ENCODE measurements around the gene CSPG4. TPM values are rescaled to one million over a fixed set of nuclear protein-coding genes. Genes with fewer than 3 reads are reported as not detected.

CSPG4 gene
- total RNA-seq, 1 experiment from 2014 or later: 0.20 TPM

DNA sequence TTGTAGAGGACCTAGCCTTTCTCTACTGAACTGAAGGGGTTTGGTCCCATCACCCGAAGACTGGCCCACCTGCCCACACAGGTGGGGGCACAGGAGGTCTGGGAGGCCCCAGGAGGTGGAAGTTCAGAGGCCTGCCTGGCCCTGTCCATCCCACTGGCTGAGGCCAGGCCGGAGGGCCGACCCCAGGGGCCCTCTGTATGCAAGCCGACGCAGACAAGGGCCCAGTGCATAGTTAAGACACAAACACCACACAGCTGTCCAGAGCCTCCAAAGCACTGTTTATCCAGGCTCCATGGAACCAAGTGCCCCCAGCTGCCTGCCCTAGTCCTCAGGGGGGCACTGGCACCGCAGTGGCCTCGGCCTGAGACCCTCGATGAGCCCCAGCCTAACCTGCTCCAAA, 38.3 kb downstream of the CSPG4 start:
- H3K4me1 ChIP-seq: peaks cover 20% of the 10 kb centered on the region
- H3K27ac Mint-ChIP-seq (ENCODE audit: unreplicated experiment): no peak overlapping the region
- POLR2A ChIA-PET: interaction anchor here (2.6 kb wide), 1 partner anchor 34 kb away, joined by 9 read pairs; the partner anchor contains the start of gene IMP3

DNA sequence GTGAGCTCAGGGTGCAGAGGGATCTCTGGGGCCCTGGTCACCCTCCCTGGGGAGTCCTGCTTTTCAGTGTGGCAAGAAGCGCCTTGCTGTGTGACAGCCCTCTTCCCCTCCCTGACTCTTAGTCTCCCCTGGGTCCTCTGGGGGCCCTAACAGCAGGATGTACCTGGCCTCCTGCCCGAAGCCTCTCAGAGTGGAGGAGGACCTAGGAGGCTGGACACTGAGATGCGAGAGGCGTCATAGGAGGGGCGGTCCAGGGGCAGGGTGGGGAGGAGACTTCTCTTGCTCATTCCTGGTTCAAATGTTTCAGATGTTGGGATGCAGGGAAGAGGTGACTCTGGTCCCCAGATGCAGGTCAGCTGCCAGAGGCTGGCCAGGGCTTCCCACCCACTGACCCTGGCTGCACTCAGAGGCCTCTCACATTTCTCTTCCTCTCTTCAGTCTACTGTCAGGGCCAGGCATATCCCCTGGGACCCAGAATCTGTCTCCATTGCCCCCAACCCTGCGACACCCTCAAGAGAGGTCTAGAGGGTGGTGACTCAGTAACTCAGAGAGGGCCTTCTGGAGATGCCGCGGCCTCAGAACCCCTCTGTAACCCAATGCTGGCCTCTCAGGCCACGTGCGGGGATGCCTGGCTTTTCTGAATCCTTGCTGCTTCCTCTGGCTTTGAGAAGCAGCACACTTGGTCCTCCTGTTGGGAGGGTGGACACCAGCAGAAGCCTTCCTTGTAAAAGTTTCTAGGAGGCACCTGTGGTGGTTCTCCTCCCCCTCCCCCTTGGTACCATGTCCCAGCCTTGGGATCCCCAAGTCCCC, 39.0 kb downstream of the CSPG4 start:
- ChIA-PET CTCF (interaction anchor here (0.8 to 2.0 kb wide), 5 partner anchors 12 to 141 kb away, joined by 3 to 13 read pairs (median 4); partner anchors contain the start of gene SNX33), POLR2A (interaction anchor here (1.9 to 2.6 kb wide), 2 partner anchors 26 to 33 kb away, joined by 9 to 10 read pairs; partner anchors contain the start of genes IMP3 and SNX33)
- DNase-seq: no peak
- H3K4me3 Mint-ChIP-seq (ENCODE audit: unreplicated experiment): no peak overlapping the region
- intact Hi-C loops (cut with micrococcal nuclease; ENCODE audit: unreplicated experiment): no loop called here
- H3K27ac Mint-ChIP-seq (ENCODE audit: unreplicated experiment): peak overlapping the region; percentile 57
- H3K9me3 ChIP-seq: no peaks in the 10 kb centered on the region
- no peaks in the 10 kb centered on the region for H3K27me3 Mint-ChIP-seq (ENCODE audit: insufficient read depth, unreplicated experiment)
- peaks cover 7% of the 10 kb centered on the region for H3K4me1 Mint-ChIP-seq (ENCODE audit: low read depth, unreplicated experiment)
- no TSS peak for BruUV-seq (replicated peaks)
- no peaks in the 10 kb centered on the region for H3K36me3 ChIP-seq (ENCODE audit: control insufficient read depth, insufficient read depth, low read length)
- no peaks in the 10 kb centered on the region for H3K36me3 Mint-ChIP-seq (ENCODE audit: insufficient read depth, unreplicated experiment)
- no peaks in the 10 kb centered on the region for H3K9me3 Mint-ChIP-seq (ENCODE audit: unreplicated experiment)
- H3K4me3 ChIP-seq (ENCODE audit: low read depth, low read length): no peak overlapping the region
- H3K27me3 ChIP-seq (replicated peaks; ENCODE audit: control insufficient read depth, insufficient read depth, low read length): no peaks in the 10 kb centered on the region
- TF ChIP-seq, protein P1, sequence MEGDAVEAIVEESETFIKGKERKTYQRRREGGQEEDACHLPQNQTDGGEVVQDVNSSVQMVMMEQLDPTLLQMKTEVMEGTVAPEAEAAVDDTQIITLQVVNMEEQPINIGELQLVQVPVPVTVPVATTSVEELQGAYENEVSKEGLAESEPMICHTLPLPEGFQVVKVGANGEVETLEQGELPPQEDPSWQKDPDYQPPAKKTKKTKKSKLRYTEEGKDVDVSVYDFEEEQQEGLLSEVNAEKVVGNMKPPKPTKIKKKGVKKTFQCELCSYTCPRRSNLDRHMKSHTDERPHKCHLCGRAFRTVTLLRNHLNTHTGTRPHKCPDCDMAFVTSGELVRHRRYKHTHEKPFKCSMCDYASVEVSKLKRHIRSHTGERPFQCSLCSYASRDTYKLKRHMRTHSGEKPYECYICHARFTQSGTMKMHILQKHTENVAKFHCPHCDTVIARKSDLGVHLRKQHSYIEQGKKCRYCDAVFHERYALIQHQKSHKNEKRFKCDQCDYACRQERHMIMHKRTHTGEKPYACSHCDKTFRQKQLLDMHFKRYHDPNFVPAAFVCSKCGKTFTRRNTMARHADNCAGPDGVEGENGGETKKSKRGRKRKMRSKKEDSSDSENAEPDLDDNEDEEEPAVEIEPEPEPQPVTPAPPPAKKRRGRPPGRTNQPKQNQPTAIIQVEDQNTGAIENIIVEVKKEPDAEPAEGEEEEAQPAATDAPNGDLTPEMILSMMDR (IDR thresholded peaks at IDR 0.05; ENCODE audit: insufficient read depth in 1 of 2, low read depth in 1 of 2, low read length in 1 of 2, severe bottlenecking in 1 of 2, unreplicated experiment in 1 of 2): no peak
- peaks cover 20% of the 10 kb centered on the region for H3K4me1 ChIP-seq

More for the DNA sequence above, 38.3 kb downstream of the CSPG4 start:
- H3K4me3 Mint-ChIP-seq (ENCODE audit: unreplicated experiment): no peak overlapping the region
- DNase-seq: no peak
- H3K9me3 ChIP-seq: no peaks in the 10 kb centered on the region
- H3K4me1 Mint-ChIP-seq (ENCODE audit: low read depth, unreplicated experiment): peaks cover 15% of the 10 kb centered on the region
- H3K27me3 Mint-ChIP-seq (ENCODE audit: insufficient read depth, unreplicated experiment): no peaks in the 10 kb centered on the region
- intact Hi-C loops (cut with micrococcal nuclease; ENCODE audit: unreplicated experiment): no loop called here
- no peaks in the 10 kb centered on the region for H3K36me3 Mint-ChIP-seq (ENCODE audit: insufficient read depth, unreplicated experiment)
- CTCF ChIA-PET: interaction anchor here (1.6 kb wide), 1 partner anchor 27 kb away, joined by 3 read pairs; the partner anchor contains the start of gene SNX33
- no peaks in the 10 kb centered on the region for H3K27me3 ChIP-seq (replicated peaks; ENCODE audit: control insufficient read depth, insufficient read depth, low read length)
- H3K9me3 Mint-ChIP-seq (ENCODE audit: unreplicated experiment): no peaks in the 10 kb centered on the region
- no peak overlapping the region for H3K4me3 ChIP-seq (ENCODE audit: low read depth, low read length)
- no peaks in the 10 kb centered on the region for H3K36me3 ChIP-seq (ENCODE audit: control insufficient read depth, insufficient read depth, low read length)
- no TSS peak for BruUV-seq (replicated peaks)
- TF ChIP-seq, protein P1 (IDR thresholded peaks at IDR 0.05; ENCODE audit: insufficient read depth in 1 of 2, low read depth in 1 of 2, low read length in 1 of 2, severe bottlenecking in 1 of 2, unreplicated experiment in 1 of 2): no peak

DNA sequence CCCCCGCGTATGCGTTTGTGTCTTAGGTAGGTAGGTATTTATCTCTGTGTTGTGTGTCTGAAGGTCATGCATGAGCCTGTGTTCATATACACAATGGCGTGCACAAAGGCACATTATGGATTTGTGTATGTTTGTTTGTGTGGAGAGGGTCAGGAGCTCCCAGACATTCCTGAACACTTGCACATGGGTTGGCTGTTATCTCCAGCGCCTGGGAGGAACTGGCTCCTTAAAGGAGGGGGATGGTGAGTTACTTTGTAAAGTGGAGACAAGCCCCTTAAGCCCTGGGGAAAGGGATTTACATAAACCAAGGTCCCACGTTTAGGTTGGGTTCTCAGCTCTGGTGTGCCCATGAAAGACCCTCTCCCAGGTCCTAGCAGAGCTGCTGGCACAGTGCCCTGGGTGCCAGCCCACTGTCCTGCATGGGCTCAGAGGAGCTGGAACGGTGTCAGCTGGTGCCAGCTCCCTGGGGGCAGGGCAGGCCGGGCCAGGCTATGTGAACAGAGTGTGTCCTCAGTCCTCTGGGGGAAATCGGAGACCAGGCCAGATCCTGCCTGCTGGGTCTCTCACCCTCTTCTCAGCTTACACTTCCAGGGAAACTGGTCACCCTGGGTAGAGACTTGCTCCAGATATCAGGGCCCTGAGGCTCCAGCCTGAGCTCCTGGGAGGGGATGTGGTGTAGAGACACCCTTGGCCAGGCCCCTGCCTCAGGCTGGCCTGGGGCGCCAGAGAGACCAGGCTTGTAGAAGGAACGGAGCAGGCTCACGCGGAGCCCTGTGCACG, 39.8 kb downstream of the CSPG4 start:
- intact Hi-C loops (cut with micrococcal nuclease; ENCODE audit: unreplicated experiment): loop anchor here (1.0 kb wide), 1 partner anchor 9 kb away; no protein-coding TSS in a partner anchor
- Mint-ChIP-seq H3K36me3 (ENCODE audit: insufficient read depth, unreplicated experiment) (no peaks in the 10 kb centered on the region), H3K27me3 (ENCODE audit: insufficient read depth, unreplicated experiment) (no peaks in the 10 kb centered on the region), H3K4me1 (ENCODE audit: low read depth, unreplicated experiment) (peaks cover 7% of the 10 kb centered on the region), H3K27ac (ENCODE audit: unreplicated experiment) (peak overlapping the region; percentile 60), H3K4me3 (ENCODE audit: unreplicated experiment) (no peak overlapping the region), H3K9me3 (ENCODE audit: unreplicated experiment) (no peaks in the 10 kb centered on the region)
- ChIA-PET POLR2A (interaction anchor here (0.5 to 2.6 kb wide), 3 partner anchors 26 to 472 kb away, joined by 3 to 10 read pairs (median 9); partner anchors contain the start of genes IMP3 and SNX33), CTCF (interaction anchor here (0.8 to 2.0 kb wide), 7 partner anchors 8 to 305 kb away, joined by 3 to 13 read pairs (median 3); partner anchors contain the start of genes SNUPN and SNX33)
- Histone ChIP-seq H3K4me3 (ENCODE audit: low read depth, low read length) (no peak overlapping the region), H3K9me3 (no peaks in the 10 kb centered on the region), H3K36me3 (ENCODE audit: control insufficient read depth, insufficient read depth, low read length) (no peaks in the 10 kb centered on the region), H3K4me1 (peaks cover 20% of the 10 kb centered on the region), H3K27me3 (replicated peaks; ENCODE audit: control insufficient read depth, insufficient read depth, low read length) (no peaks in the 10 kb centered on the region)
- no TSS peak for BruUV-seq (replicated peaks)
- TF ChIP-seq, protein P1 (IDR thresholded peaks at IDR 0.05; ENCODE audit: insufficient read depth in 1 of 2, low read depth in 1 of 2, low read length in 1 of 2, severe bottlenecking in 1 of 2, unreplicated experiment in 1 of 2): no peak
- peak; percentile 26 to 52 for DNase-seq
